ENCODE results near the gene CEP43. TPM values are rescaled to one million over a fixed set of nuclear protein-coding genes. Genes with fewer than 3 reads are reported as not detected.
"Not testable (repeated sequence)": the region's sequence is repeated elsewhere in the genome, so short reads cannot be mapped to it uniquely, and the experiment has no call there.

Gene CEP43
- total RNA-seq, 1 donor from 2014 or later = 16.0 TPM

GRCh38 chr6:166950443-166950821 is 48.8 kb upstream of the CEP43 start:
- H3K4me1 Mint-ChIP-seq (ENCODE audit: low read depth, unreplicated experiment) = no peaks in the 10 kb centered on the region
- no peak overlapping the region for H3K4me3 Mint-ChIP-seq (ENCODE audit: unreplicated experiment)
- Histone ChIP-seq H3K9me3 (ENCODE audit: insufficient read depth, low read depth, low read length) (no peaks in the 10 kb centered on the region), H3K27me3 (ENCODE audit: insufficient read depth, low read length) (no peaks in the 10 kb centered on the region), H3K36me3 (ENCODE audit: insufficient read depth, low read length) (no peaks in the 10 kb centered on the region), H3K4me3 (ENCODE audit: insufficient read depth, low read depth, low read length) (no peak overlapping the region), H3K9ac (ENCODE audit: low read length) (no peak overlapping the region), H3K4me1 (ENCODE audit: insufficient read depth, low read length) (peaks cover 3% of the 10 kb centered on the region), H3K27ac (ENCODE audit: low read depth, low read length) (no peak overlapping the region), H3K79me2 (ENCODE audit: insufficient read depth, low read length) (no peaks in the 10 kb centered on the region), H2AFZ (ENCODE audit: low read depth, low read length) (no peak overlapping the region), H4K20me1 (ENCODE audit: insufficient read depth, low read length) (no peaks in the 10 kb centered on the region), H3K4me2 (ENCODE audit: low read length) (no peak overlapping the region)
- TF ChIP-seq CTCF (IDR thresholded peaks at IDR 0.05; ENCODE audit: insufficient read depth, low read depth, low read length) (no peak), EZH2 (IDR thresholded peaks at IDR 0.05; ENCODE audit: insufficient read depth, low read length) (no peak)
- no peaks in the 10 kb centered on the region for H3K27me3 Mint-ChIP-seq (ENCODE audit: low read depth, unreplicated experiment)
- no peak for FAIRE-seq
- no peak overlapping the region for H3K27ac Mint-ChIP-seq (ENCODE audit: unreplicated experiment)
- no peak for DNase-seq (ENCODE audit: low read depth)
- H3K36me3 Mint-ChIP-seq (ENCODE audit: low read depth, unreplicated experiment) = peaks cover 8% of the 10 kb centered on the region
- peaks cover 2% of the 10 kb centered on the region for H3K9me3 Mint-ChIP-seq (ENCODE audit: unreplicated experiment)

GRCh38 chr6:166950892-166951669 is 48.1 kb upstream of the CEP43 start:
- not testable (repeated sequence) for H3K27ac ChIP-seq (ENCODE audit: low read depth, low read length); FAIRE-seq

More at GRCh38 chr6:166950892-166951669, 48.1 kb upstream of the CEP43 start:
- TF ChIP-seq CTCF (IDR thresholded peaks at IDR 0.05; ENCODE audit: insufficient read depth, low read depth, low read length) = peak; percentile 31
- not testable (repeated sequence) for H3K9me3 Mint-ChIP-seq (ENCODE audit: unreplicated experiment); H3K27me3 Mint-ChIP-seq (ENCODE audit: low read depth, unreplicated experiment); H3K4me1 Mint-ChIP-seq (ENCODE audit: low read depth, unreplicated experiment); H3K36me3 Mint-ChIP-seq (ENCODE audit: low read depth, unreplicated experiment); H3K9me3 ChIP-seq (ENCODE audit: insufficient read depth, low read depth, low read length); H3K4me1 ChIP-seq (ENCODE audit: insufficient read depth, low read length); H3K4me3 ChIP-seq (ENCODE audit: insufficient read depth, low read depth, low read length); H3K4me2 ChIP-seq (ENCODE audit: low read length); H3K27me3 ChIP-seq (ENCODE audit: insufficient read depth, low read length); H3K79me2 ChIP-seq (ENCODE audit: insufficient read depth, low read length); H3K27ac Mint-ChIP-seq (ENCODE audit: unreplicated experiment); H3K36me3 ChIP-seq (ENCODE audit: insufficient read depth, low read length); H3K4me3 Mint-ChIP-seq (ENCODE audit: unreplicated experiment); H3K9ac ChIP-seq (ENCODE audit: low read length); H4K20me1 ChIP-seq (ENCODE audit: insufficient read depth, low read length)
- H2AFZ ChIP-seq (ENCODE audit: low read depth, low read length) = peak overlapping the region; percentile 42
- DNase-seq (ENCODE audit: low read depth) = peak; percentile 29
